ENCODE measurements around the gene CMIP. TPM values are rescaled to one million over a fixed set of nuclear protein-coding genes. Genes with fewer than 3 reads are reported as not detected.
"Not testable (repeated sequence)": the region's sequence is repeated elsewhere in the genome, so short reads cannot be mapped to it uniquely, and the experiment has no call there.

CMIP gene
- total RNA-seq, 1 experiment from 2014 or later: 63.7 TPM

DNA sequence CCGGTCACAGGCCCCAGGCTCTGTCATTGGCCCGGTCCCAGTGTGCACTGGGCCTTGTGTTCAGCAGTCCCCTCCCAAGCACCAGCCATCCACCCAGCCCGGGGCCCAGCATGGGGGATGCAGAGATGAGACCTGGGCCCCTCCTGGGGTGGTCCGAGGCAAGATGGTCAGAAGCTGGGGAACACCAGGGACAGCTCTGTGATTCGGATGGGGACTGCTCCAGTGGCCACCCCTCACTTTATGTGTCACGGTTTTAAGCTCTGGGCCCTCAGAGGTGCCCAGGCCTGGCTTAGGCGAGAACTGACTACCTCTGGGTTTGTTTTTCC, 242.5 kb downstream of the CMIP start:
- Mint-ChIP-seq H3K4me3 (no peak overlapping the region), H3K4me1 (peaks cover 11% of the 10 kb centered on the region), H3K27ac (no peak overlapping the region), H3K36me3 (peaks cover 9% of the 10 kb centered on the region; the same call in 1 of the 2 replicates), H3K27me3 (ENCODE audit: low read depth) (no peaks in the 10 kb centered on the region), H3K9me3 (no peaks in the 10 kb centered on the region)
- ATAC-seq (no peak), DNase-seq (ENCODE audit: low spot score) (no peak)
- ChIA-PET POLR2A (no interaction called here), CTCF (interaction anchor here (1.1 to 2.3 kb wide), 2 partner anchors 10 to 101 kb away, joined by 4 to 10 read pairs; no protein-coding TSS in a partner anchor)
- TF ChIP-seq FOXK1 (CRISPR knock-in tag; IDR thresholded peaks at IDR 0.05): no peak
- TF ChIP-seq, protein P1, sequence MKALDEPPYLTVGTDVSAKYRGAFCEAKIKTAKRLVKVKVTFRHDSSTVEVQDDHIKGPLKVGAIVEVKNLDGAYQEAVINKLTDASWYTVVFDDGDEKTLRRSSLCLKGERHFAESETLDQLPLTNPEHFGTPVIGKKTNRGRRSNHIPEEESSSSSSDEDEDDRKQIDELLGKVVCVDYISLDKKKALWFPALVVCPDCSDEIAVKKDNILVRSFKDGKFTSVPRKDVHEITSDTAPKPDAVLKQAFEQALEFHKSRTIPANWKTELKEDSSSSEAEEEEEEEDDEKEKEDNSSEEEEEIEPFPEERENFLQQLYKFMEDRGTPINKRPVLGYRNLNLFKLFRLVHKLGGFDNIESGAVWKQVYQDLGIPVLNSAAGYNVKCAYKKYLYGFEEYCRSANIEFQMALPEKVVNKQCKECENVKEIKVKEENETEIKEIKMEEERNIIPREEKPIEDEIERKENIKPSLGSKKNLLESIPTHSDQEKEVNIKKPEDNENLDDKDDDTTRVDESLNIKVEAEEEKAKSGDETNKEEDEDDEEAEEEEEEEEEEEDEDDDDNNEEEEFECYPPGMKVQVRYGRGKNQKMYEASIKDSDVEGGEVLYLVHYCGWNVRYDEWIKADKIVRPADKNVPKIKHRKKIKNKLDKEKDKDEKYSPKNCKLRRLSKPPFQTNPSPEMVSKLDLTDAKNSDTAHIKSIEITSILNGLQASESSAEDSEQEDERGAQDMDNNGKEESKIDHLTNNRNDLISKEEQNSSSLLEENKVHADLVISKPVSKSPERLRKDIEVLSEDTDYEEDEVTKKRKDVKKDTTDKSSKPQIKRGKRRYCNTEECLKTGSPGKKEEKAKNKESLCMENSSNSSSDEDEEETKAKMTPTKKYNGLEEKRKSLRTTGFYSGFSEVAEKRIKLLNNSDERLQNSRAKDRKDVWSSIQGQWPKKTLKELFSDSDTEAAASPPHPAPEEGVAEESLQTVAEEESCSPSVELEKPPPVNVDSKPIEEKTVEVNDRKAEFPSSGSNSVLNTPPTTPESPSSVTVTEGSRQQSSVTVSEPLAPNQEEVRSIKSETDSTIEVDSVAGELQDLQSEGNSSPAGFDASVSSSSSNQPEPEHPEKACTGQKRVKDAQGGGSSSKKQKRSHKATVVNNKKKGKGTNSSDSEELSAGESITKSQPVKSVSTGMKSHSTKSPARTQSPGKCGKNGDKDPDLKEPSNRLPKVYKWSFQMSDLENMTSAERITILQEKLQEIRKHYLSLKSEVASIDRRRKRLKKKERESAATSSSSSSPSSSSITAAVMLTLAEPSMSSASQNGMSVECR (CRISPR knock-in tag; IDR thresholded peaks at IDR 0.05; ENCODE audit: borderline replicate concordance): no peak
- TF ChIP-seq ZNF219 (CRISPR knock-in tag; IDR thresholded peaks at IDR 0.05; ENCODE audit: borderline replicate concordance): no peak
- TF ChIP-seq ZNF121 (CRISPR knock-in tag; IDR thresholded peaks at IDR 0.05): no peak
- no peak for TF ChIP-seq NR3C1 (CRISPR knock-in tag; conservative IDR thresholded peaks at IDR 0.05; ENCODE audit: low read depth)
- no peak for TF ChIP-seq ZNF263 (CRISPR knock-in tag; IDR thresholded peaks at IDR 0.05; ENCODE audit: low read depth)
- no peak for TF ChIP-seq FOXP1 (CRISPR knock-in tag; IDR thresholded peaks at IDR 0.05; ENCODE audit: borderline replicate concordance)
- TF ChIP-seq, protein P2, sequence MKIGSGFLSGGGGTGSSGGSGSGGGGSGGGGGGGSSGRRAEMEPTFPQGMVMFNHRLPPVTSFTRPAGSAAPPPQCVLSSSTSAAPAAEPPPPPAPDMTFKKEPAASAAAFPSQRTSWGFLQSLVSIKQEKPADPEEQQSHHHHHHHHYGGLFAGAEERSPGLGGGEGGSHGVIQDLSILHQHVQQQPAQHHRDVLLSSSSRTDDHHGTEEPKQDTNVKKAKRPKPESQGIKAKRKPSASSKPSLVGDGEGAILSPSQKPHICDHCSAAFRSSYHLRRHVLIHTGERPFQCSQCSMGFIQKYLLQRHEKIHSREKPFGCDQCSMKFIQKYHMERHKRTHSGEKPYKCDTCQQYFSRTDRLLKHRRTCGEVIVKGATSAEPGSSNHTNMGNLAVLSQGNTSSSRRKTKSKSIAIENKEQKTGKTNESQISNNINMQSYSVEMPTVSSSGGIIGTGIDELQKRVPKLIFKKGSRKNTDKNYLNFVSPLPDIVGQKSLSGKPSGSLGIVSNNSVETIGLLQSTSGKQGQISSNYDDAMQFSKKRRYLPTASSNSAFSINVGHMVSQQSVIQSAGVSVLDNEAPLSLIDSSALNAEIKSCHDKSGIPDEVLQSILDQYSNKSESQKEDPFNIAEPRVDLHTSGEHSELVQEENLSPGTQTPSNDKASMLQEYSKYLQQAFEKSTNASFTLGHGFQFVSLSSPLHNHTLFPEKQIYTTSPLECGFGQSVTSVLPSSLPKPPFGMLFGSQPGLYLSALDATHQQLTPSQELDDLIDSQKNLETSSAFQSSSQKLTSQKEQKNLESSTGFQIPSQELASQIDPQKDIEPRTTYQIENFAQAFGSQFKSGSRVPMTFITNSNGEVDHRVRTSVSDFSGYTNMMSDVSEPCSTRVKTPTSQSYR (CRISPR knock-in tag; IDR thresholded peaks at IDR 0.05): no peak
- no peak for TF ChIP-seq ATF3 (CRISPR knock-in tag; conservative IDR thresholded peaks at IDR 0.05)
- no peak for TF ChIP-seq SMAD4 (CRISPR knock-in tag; IDR thresholded peaks at IDR 0.05)
- no peak for TF ChIP-seq USF2 (CRISPR knock-in tag; IDR thresholded peaks at IDR 0.05)
- TF ChIP-seq CBFB (CRISPR knock-in tag; IDR thresholded peaks at IDR 0.05; ENCODE audit: low read depth): no peak

- DNase-seq (ENCODE audit: low spot score): no peak
- H3K9me3 Mint-ChIP-seq: no peaks in the 10 kb centered on the region
- no peak for TF ChIP-seq RORB (CRISPR knock-in tag; IDR thresholded peaks at IDR 0.05)
- TF ChIP-seq E2F1 (CRISPR knock-in tag; IDR thresholded peaks at IDR 0.05): no peak
- no peak for TF ChIP-seq ZNF121 (CRISPR knock-in tag; IDR thresholded peaks at IDR 0.05)
- no peak for TF ChIP-seq ZNF416 (CRISPR knock-in tag; IDR thresholded peaks at IDR 0.05)
- no peak for TF ChIP-seq ZNF396 (CRISPR knock-in tag; IDR thresholded peaks at IDR 0.05; ENCODE audit: borderline replicate concordance)
- no peak for TF ChIP-seq ERG (CRISPR knock-in tag; IDR thresholded peaks at IDR 0.05)
- TF ChIP-seq, protein P3, sequence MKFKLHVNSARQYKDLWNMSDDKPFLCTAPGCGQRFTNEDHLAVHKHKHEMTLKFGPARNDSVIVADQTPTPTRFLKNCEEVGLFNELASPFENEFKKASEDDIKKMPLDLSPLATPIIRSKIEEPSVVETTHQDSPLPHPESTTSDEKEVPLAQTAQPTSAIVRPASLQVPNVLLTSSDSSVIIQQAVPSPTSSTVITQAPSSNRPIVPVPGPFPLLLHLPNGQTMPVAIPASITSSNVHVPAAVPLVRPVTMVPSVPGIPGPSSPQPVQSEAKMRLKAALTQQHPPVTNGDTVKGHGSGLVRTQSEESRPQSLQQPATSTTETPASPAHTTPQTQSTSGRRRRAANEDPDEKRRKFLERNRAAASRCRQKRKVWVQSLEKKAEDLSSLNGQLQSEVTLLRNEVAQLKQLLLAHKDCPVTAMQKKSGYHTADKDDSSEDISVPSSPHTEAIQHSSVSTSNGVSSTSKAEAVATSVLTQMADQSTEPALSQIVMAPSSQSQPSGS (CRISPR knock-in tag; IDR thresholded peaks at IDR 0.05; ENCODE audit: borderline replicate concordance, low read depth): no peak
- no peak for ATAC-seq
- no peaks in the 10 kb centered on the region for H3K27me3 Mint-ChIP-seq (ENCODE audit: low read depth)
- no peak overlapping the region for H3K4me3 Mint-ChIP-seq
- H3K27ac Mint-ChIP-seq: no peak overlapping the region
- ChIA-PET CTCF (interaction anchor here (1.1 to 2.3 kb wide), 2 partner anchors 9 to 103 kb away, joined by 4 to 10 read pairs; no protein-coding TSS in a partner anchor), POLR2A (no interaction called here)
- H3K4me1 Mint-ChIP-seq: peaks cover 4% of the 10 kb centered on the region; the same call in 1 of the 2 replicates
- H3K36me3 Mint-ChIP-seq: peaks cover 16% of the 10 kb centered on the region; the same call in 1 of the 2 replicates
Measured at GRCh38 chr16:81688182-81688581, 243.6 kb downstream of the CMIP start.

DNA sequence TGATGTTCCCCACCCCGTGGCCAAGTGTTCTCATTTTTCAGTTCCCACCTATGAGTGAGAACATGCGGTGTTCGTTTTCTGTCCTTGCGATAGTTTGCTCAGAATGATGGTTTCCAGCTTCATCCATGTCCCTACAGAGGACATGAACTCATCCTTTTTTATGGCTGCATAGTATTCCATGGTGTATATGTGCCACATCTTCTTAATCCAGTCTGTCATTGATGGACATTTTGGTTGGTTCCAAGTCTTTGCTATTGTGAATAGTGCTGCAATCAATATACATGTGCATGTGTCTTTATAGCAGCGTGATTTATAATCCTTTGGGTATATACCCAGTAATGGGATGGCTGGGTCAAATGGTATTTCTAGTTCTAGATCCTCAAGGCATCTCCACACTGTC, 244.2 kb downstream of the CMIP start:
- DNase-seq (ENCODE audit: low spot score); ATAC-seq; H3K4me3 Mint-ChIP-seq; H3K27me3 Mint-ChIP-seq (ENCODE audit: low read depth); POLR2A ChIA-PET; H3K9me3 Mint-ChIP-seq; H3K27ac Mint-ChIP-seq; H3K4me1 Mint-ChIP-seq: not testable (repeated sequence)
- H3K36me3 Mint-ChIP-seq: peaks cover 17% of the 10 kb centered on the region; the same call in 1 of the 2 replicates
- CTCF ChIA-PET: interaction anchor here (2.3 kb wide), 1 partner anchor 8 kb away, joined by 10 read pairs; no protein-coding TSS in a partner anchor

Data from WTC11 (cell line).